ENCODE measurements around the gene ARL5C.

Gene ARL5C, protein sequence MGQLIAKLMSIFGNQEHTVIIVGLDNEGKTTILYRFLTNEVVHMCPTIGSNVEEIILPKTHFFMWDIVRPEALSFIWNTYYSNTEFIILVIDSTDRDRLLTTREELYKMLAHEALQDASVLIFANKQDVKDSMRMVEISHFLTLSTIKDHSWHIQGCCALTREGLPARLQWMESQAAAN

DNA sequence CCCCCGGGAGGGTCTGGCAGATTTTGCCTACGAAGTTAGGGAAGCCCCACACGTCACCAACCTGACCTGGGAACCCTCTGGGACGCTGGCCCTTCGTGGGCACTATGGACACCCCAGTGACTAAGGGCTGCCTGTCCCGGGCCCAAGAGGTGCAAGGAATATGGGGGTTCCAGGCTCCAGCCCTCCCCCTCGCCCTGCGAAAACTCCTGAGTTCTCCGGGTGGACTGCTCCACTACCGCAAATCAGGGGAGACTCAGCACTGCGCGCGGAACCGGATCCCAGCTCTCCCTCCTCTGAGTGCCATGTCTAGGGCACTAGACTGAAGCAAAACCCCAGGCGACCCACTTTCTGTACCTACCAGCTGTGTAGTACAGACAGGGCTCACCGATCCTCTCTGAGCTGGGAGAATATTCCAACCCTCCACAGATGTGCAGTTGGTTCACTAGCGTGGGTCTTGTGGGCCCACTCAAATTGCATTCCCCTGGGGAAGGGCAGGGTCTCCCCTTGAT, at the start of gene ARL5C:
TSS of gene ARL5C (minus strand) at position 321 of the 509 bp plus-strand sequence. CDS start 401 bp downstream, outside the sequence.
- TF ChIP-seq, protein P1, sequence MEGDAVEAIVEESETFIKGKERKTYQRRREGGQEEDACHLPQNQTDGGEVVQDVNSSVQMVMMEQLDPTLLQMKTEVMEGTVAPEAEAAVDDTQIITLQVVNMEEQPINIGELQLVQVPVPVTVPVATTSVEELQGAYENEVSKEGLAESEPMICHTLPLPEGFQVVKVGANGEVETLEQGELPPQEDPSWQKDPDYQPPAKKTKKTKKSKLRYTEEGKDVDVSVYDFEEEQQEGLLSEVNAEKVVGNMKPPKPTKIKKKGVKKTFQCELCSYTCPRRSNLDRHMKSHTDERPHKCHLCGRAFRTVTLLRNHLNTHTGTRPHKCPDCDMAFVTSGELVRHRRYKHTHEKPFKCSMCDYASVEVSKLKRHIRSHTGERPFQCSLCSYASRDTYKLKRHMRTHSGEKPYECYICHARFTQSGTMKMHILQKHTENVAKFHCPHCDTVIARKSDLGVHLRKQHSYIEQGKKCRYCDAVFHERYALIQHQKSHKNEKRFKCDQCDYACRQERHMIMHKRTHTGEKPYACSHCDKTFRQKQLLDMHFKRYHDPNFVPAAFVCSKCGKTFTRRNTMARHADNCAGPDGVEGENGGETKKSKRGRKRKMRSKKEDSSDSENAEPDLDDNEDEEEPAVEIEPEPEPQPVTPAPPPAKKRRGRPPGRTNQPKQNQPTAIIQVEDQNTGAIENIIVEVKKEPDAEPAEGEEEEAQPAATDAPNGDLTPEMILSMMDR (IDR thresholded peaks at IDR 0.05; ENCODE audit: insufficient read depth, low read depth, low read length, missing control alignments), result no peak
- no peak for DNase-seq (ENCODE audit: low read depth)
- peak within 1 kb of the TSS; percentile 0 for H3K4me3 ChIP-seq (ENCODE audit: low read length)

DNA sequence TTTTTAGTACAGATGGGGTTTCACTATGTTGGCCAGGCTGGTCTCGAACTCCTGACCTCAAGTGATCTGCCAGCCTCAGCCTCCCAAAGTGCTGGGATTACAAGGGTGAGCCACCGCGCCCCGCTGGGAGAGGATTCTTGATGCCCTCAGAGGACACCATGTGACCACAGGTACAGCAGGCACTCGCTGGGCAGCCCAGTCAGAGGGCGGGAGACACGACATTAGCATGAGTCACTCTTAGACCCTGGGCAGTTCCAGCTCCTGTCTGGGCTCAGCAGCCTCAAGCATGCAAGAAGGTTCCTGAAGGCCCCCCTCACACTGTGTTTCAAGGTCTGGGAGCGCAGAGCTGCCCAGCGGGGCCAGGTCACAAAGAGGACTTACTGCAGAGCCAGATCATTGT, 47.9 kb upstream of the ARL5C start:
- H3K4me3 ChIP-seq (ENCODE audit: low read length), result no peak overlapping the region
- DNase-seq (ENCODE audit: low read depth), result peak; percentile 61
- TF ChIP-seq, protein P1 (IDR thresholded peaks at IDR 0.05; ENCODE audit: insufficient read depth, low read depth, low read length, missing control alignments), result no peak

DNA sequence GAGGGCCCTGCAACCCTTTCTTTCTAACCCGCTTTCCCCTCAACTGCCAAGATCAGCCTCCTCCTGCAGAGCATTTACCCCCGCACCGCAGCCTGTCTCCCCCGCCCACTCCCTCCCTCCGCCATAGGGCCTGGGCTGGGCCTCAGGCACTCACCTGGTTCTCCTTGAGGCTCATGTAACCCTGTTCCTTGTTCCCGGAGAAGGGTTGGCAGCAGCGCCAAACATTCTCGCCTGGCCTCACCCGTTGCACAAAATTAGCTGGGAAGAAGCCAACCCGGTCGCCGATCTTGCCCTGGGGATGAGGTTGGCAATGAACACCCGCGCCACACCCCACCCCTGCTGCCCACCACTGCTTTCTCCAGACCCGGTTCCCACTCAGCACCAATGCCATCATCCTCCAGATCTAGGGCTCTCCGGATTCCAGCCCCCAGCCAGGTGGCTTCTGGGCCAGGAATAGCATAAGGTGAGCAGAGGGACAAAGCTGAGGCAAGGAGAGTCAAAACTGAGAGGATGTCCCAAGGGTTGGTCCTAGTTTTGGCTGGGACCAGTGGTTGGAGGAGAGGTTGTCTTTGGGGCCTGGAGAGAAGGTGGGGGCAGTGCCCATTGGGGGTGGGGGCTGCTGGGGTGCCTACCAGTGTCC, 47.0 kb upstream of the ARL5C start:
- TF ChIP-seq, protein P1 (IDR thresholded peaks at IDR 0.05; ENCODE audit: insufficient read depth, low read depth, low read length, missing control alignments), result no peak
- DNase-seq (ENCODE audit: low read depth), result peak; percentile 37
- H3K4me3 ChIP-seq (ENCODE audit: low read length), result no peak overlapping the region

DNA sequence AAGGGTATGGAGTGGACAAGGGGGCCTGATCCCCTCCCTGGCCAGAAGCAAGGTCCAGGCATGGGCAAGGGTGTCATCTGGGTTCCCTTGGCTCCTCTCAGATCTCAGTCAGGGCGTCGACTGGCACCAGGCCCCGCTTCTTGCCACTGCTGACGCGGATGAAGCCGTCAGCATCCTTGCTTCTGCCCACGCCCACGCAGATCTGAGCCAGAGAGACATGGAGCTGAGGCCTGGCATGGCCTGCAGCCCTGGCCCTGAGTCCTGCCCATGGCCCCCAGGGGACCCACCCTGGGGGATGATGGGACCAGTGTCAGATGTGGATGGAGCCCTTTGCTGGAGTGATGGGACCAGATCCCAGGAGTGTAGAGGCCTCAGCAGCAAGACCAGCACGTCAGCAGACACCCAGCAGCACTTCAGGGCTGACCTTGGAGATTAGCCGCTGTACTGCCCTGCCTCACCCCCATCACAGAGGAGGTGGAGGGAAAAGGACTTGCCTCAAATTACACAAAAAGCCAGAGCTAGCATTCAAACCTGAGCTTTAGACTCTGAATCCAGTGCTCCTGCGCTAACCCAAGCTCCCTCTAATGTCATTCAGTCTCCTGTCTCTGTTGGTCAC, 46.3 kb upstream of the ARL5C start:
- peak; percentile 24 for DNase-seq (ENCODE audit: low read depth)
- TF ChIP-seq, protein P1 (IDR thresholded peaks at IDR 0.05; ENCODE audit: insufficient read depth, low read depth, low read length, missing control alignments), result no peak
- no peak overlapping the region for H3K4me3 ChIP-seq (ENCODE audit: low read length)

DNA sequence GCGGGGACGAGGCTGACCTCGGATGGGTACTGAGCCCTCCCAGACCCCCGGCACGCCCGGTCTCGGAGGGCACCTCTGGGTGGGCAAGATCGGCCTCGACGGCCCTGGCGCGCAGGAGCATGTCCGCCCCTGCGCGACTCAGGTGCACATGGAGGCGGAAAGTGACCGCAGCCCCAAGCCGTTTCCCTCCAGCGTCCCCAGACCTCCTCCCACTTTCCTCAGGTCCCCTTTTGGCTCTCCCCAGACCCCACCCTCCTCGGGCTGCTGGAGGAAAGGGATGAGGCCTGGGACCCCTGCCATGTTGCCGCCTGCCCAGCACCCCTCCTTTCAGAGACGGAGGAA, 44.1 kb upstream of the ARL5C start:
- peak overlapping the region; percentile 6 for H3K4me3 ChIP-seq (ENCODE audit: low read length)
- DNase-seq (ENCODE audit: low read depth), result no peak
- TF ChIP-seq, protein P1 (IDR thresholded peaks at IDR 0.05; ENCODE audit: insufficient read depth, low read depth, low read length, missing control alignments), result no peak

DNA sequence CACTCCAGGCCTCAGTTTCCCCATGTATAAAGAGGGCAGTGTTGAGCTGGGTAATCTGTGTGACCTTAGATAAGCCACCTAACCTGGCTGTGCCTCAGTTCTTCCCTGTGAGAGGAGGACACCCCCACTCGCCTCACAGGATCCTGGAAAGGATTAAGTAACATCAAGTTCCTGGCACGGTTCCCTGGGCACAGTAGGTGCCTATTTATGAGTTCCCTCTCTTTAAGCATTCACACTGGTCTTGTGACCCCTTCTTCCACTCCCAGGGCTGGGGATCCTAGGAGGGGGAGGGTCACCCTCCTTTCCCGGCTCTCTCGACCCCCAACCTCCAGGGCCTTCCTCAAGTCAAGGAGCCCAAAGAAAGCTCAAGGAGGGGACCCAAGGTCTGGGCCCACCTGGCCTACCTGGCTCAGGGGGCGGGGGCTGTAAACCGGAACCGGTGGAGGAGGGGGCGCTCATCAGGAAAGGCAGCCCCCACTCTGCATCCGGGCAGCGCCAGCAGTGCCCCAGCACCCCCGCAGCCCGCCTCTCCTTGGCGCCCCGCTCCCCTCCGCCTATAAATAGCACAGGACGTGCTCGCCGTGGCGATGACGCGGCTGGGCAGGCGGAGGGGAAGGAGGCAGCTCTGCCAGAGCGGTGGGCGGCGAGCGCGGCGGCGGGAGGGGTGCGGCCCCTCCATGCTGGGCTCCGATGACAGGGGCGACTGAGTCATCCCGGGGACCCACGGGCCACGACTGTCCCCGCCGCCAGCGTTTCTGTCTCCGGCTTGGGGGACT, 43.5 kb upstream of the ARL5C start:
- peak overlapping the region; percentile 6 for H3K4me3 ChIP-seq (ENCODE audit: low read length)
- TF ChIP-seq, protein P1 (IDR thresholded peaks at IDR 0.05; ENCODE audit: insufficient read depth, low read depth, low read length, missing control alignments), result no peak
- peak; percentile 57 for DNase-seq (ENCODE audit: low read depth)
